ENCODE results near the gene CEP85L.

CEP85L gene

GRCh38 chr6:118546164-118546879 lies 105.1 kb downstream of the CEP85L start:
- DNase-seq (ENCODE audit: low read depth in 1 of 2, low spot score in 1 of 2): no peak

GRCh38 chr6:118544105-118544504 lies 107.3 kb downstream of the CEP85L start:
- no peak for DNase-seq (ENCODE audit: low read depth in 1 of 2, low spot score in 1 of 2)

- DNase-seq (ENCODE audit: low read depth in 1 of 2, low spot score in 1 of 2): no peak
Measured at GRCh38 chr6:118542184-118542952, 109.0 kb downstream of the CEP85L start.

- DNase-seq (ENCODE audit: low read depth in 1 of 2, low spot score in 1 of 2): no peak
Measured at GRCh38 chr6:118537574-118537973, 113.8 kb downstream of the CEP85L start.

- DNase-seq (ENCODE audit: low read depth in 1 of 2, low spot score in 1 of 2): no peak
Measured at GRCh38 chr6:118536478-118536877, 114.9 kb downstream of the CEP85L start.

- no peak for DNase-seq (ENCODE audit: low read depth in 1 of 2, low spot score in 1 of 2)
Measured at GRCh38 chr6:118535176-118535844, 116.1 kb downstream of the CEP85L start.

GRCh38 chr6:118530942-118531341 lies 120.4 kb downstream of the CEP85L start:
- no peak for DNase-seq (ENCODE audit: low read depth in 1 of 2, low spot score in 1 of 2)

GRCh38 chr6:118529756-118530155 lies 121.6 kb downstream of the CEP85L start:
- DNase-seq (ENCODE audit: low read depth in 1 of 2, low spot score in 1 of 2): no peak

GRCh38 chr6:118528129-118528528 lies 123.3 kb downstream of the CEP85L start:
- DNase-seq (ENCODE audit: low read depth in 1 of 2, low spot score in 1 of 2): no peak

GRCh38 chr6:118525913-118526780 lies 125.2 kb downstream of the CEP85L start:
- DNase-seq (ENCODE audit: low read depth in 1 of 2, low spot score in 1 of 2): no peak

GRCh38 chr6:118524686-118525085 lies 126.7 kb downstream of the CEP85L start:
- no peak for DNase-seq (ENCODE audit: low read depth in 1 of 2, low spot score in 1 of 2)

GRCh38 chr6:118523216-118523615 lies 128.2 kb downstream of the CEP85L start:
- DNase-seq (ENCODE audit: low read depth in 1 of 2, low spot score in 1 of 2): no peak

GRCh38 chr6:118522422-118522821 lies 129.0 kb downstream of the CEP85L start:
- no peak for DNase-seq (ENCODE audit: low read depth in 1 of 2, low spot score in 1 of 2)

- no peak for DNase-seq (ENCODE audit: low read depth in 1 of 2, low spot score in 1 of 2)
Measured at GRCh38 chr6:118514689-118515088, 136.7 kb downstream of the CEP85L start.

- DNase-seq (ENCODE audit: low read depth in 1 of 2, low spot score in 1 of 2): no peak
Measured at GRCh38 chr6:118511930-118512715, 139.3 kb downstream of the CEP85L start.

- DNase-seq (ENCODE audit: low read depth in 1 of 2, low spot score in 1 of 2): no peak
Measured at GRCh38 chr6:118509009-118509617, 142.3 kb downstream of the CEP85L start.

GRCh38 chr6:118507636-118508035 lies 143.8 kb downstream of the CEP85L start:
- no peak for DNase-seq (ENCODE audit: low read depth in 1 of 2, low spot score in 1 of 2)

GRCh38 chr6:118506071-118506638 lies 145.2 kb downstream of the CEP85L start:
- DNase-seq (ENCODE audit: low read depth in 1 of 2, low spot score in 1 of 2): no peak

GRCh38 chr6:118505656-118506055 lies 145.7 kb downstream of the CEP85L start:
- DNase-seq (ENCODE audit: low read depth in 1 of 2, low spot score in 1 of 2): no peak

GRCh38 chr6:118504611-118505010 lies 146.8 kb downstream of the CEP85L start:
- no peak for DNase-seq (ENCODE audit: low read depth in 1 of 2, low spot score in 1 of 2)
